ENCODE results near the gene ADAMTS20.

ADAMTS20 gene

GRCh38 chr12:43307126-43307525, 244.9 kb downstream of the ADAMTS20 start:
- Histone ChIP-seq H3K27ac (ENCODE audit: low read length) (no peak overlapping the region), H3K36me3 (ENCODE audit: insufficient read depth, low read depth, low read length) (no peaks in the 10 kb centered on the region), H3K4me3 (ENCODE audit: low read length) (no peak overlapping the region), H3K4me1 (ENCODE audit: insufficient read depth, low read length) (no peaks in the 10 kb centered on the region), H3K9me3 (ENCODE audit: insufficient read depth, low read depth, low read length) (no peaks in the 10 kb centered on the region), H3K9ac (ENCODE audit: low read depth, low read length) (no peak overlapping the region), H3K27me3 (ENCODE audit: insufficient read depth, low read length) (no peaks in the 10 kb centered on the region)

DNA sequence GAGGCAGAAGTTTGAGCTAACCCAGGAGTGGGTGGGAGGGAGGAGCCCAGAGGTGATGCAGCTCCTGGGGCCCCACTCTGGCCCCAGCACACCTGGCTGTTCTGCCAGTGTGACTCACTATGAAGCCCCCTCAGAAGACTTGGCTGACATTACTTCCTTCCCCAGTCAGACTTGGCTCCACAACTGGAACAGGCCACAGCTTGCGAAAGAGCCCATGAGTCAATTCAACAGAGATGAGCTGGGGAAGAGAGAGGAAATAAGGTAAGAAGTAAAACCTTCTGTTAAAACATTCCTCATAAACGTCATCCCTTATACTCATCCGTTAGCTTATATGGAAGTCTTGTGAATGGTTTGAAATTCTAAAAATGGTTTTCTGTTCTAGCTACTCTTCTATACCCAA, 245.9 kb downstream of the ADAMTS20 start:
- H3K27ac ChIP-seq (ENCODE audit: low read length) = no peak overlapping the region
- no peaks in the 10 kb centered on the region; the same call in 1 of the 2 replicates for H3K9me3 ChIP-seq (ENCODE audit: insufficient read depth, low read depth, low read length)
- no peak overlapping the region for H3K4me3 ChIP-seq (ENCODE audit: low read length)
- H3K4me1 ChIP-seq (ENCODE audit: insufficient read depth, low read length) = no peaks in the 10 kb centered on the region
- no peaks in the 10 kb centered on the region for H3K27me3 ChIP-seq (ENCODE audit: insufficient read depth, low read length)
- no peaks in the 10 kb centered on the region for H3K36me3 ChIP-seq (ENCODE audit: insufficient read depth, low read depth, low read length)
- H3K9ac ChIP-seq (ENCODE audit: low read depth, low read length) = no peak overlapping the region

GRCh38 chr12:43305065-43305464, 246.9 kb downstream of the ADAMTS20 start:
- no peak overlapping the region for H3K9ac ChIP-seq (ENCODE audit: low read depth, low read length)

More at GRCh38 chr12:43305065-43305464, 246.9 kb downstream of the ADAMTS20 start:
- Histone ChIP-seq H3K9me3 (ENCODE audit: insufficient read depth, low read depth, low read length) (peaks cover 5% of the 10 kb centered on the region), H3K27ac (ENCODE audit: low read length) (no peak overlapping the region), H3K36me3 (ENCODE audit: insufficient read depth, low read depth, low read length) (no peaks in the 10 kb centered on the region), H3K27me3 (ENCODE audit: insufficient read depth, low read length) (no peaks in the 10 kb centered on the region), H3K4me1 (ENCODE audit: insufficient read depth, low read length) (no peaks in the 10 kb centered on the region), H3K4me3 (ENCODE audit: low read length) (no peak overlapping the region)

Data from iPS-20b (cell line).